H9 (cell line): ENCODE measurements around the gene FATE1. TPM values are rescaled to one million over a fixed set of nuclear protein-coding genes. Genes with fewer than 3 reads are reported as not detected.

Experiments used
- DNase-seq: peaks from one replicate; pipeline ENCODE4 v3.0.0-alpha.2; 2017
- H2AFZ ChIP-seq: one replicate; pipeline ENCODE4 v1.6.1; 2013; ENCODE audit warnings: mild to moderate bottlenecking, low read length, control low read depth, moderate library complexity
- H2AK5ac ChIP-seq: 2 replicates; pipeline ENCODE4 v1.6.1; 2013; ENCODE audit warnings: low read length, control low read depth, mixed read lengths; ENCODE audit not compliant: insufficient read length
- H2BK120ac ChIP-seq: one replicate; pipeline ENCODE4 v1.6.1; 2013; ENCODE audit warnings: low read depth, mild to moderate bottlenecking, low read length, control low read depth, inconsistent platforms; ENCODE audit not compliant: poor library complexity, severe bottlenecking
- H2BK12ac ChIP-seq: 2 replicates; pipeline ENCODE4 v1.6.1; 2013; ENCODE audit warnings: low read length, control low read depth, mixed read lengths, low read depth; ENCODE audit not compliant: insufficient read length
- H2BK15ac ChIP-seq: 2 replicates; pipeline ENCODE4 v1.6.1; 2013; ENCODE audit warnings: low read depth, low read length, control low read depth
- H2BK20ac ChIP-seq: one replicate; pipeline ENCODE4 v1.6.1; 2013; ENCODE audit warnings: low read depth, mild to moderate bottlenecking, low read length, control low read depth, inconsistent platforms; ENCODE audit not compliant: poor library complexity, severe bottlenecking
- H2BK5ac ChIP-seq: 2 replicates; pipeline ENCODE4 v1.6.1; 2013; ENCODE audit warnings: low read length, control low read depth, mixed read lengths; ENCODE audit not compliant: insufficient read length
- H3K14ac ChIP-seq: 2 replicates; pipeline ENCODE4 v1.6.1; 2013; ENCODE audit warnings: low read length, control low read depth; ENCODE audit not compliant: insufficient read depth
- H3K18ac ChIP-seq: 2 replicates; pipeline ENCODE4 v1.6.1; 2013; ENCODE audit warnings: low read depth, mild to moderate bottlenecking, mixed read lengths, low read length, control low read depth; ENCODE audit not compliant: insufficient read length
- H3K23ac ChIP-seq: 2 replicates; pipeline ENCODE4 v1.6.1; 2013; ENCODE audit warnings: low read length, control low read depth, mixed read lengths, low read depth; ENCODE audit not compliant: insufficient read length
- H3K23me2 ChIP-seq: 2 replicates; pipeline ENCODE4 v1.6.1; 2013; ENCODE audit warnings: low read depth, mild to moderate bottlenecking, mixed read lengths, low read length, control low read depth; ENCODE audit not compliant: insufficient read length, poor library complexity, severe bottlenecking
- H3K27ac ChIP-seq: 2 replicates; pipeline ENCODE4 v1.5.1; 2013; ENCODE audit warnings: low read length, control low read depth, mixed read lengths, low read depth; ENCODE audit not compliant: insufficient read length
- H3K27me3 ChIP-seq: 2 replicates; pipeline ENCODE4 v1.6.1; 2013; ENCODE audit warnings: low read length, control low read depth, inconsistent platforms; ENCODE audit not compliant: insufficient read depth
- H3K4ac ChIP-seq: 2 replicates; pipeline ENCODE4 v1.6.1; 2013; ENCODE audit warnings: low read depth, mild to moderate bottlenecking, control low read depth, inconsistent platforms, low read length, moderate library complexity
- H3K4me1 ChIP-seq: 2 replicates; pipeline ENCODE4 v1.6.1; 2013; ENCODE audit warnings: low read length, control low read depth, inconsistent platforms; ENCODE audit not compliant: insufficient read depth
- H3K4me2 ChIP-seq: 2 replicates; pipeline ENCODE4 v1.6.1; 2013; ENCODE audit warnings: low read length, control low read depth, mixed read lengths; ENCODE audit not compliant: insufficient read length, insufficient read depth
- H3K56ac ChIP-seq: 2 replicates; pipeline ENCODE4 v1.6.1; 2013; ENCODE audit warnings: low read depth, mild to moderate bottlenecking, mixed read lengths, low read length, control low read depth; ENCODE audit not compliant: insufficient read length
- H3K79me1 ChIP-seq: 2 replicates; pipeline ENCODE4 v1.6.1; 2013; ENCODE audit warnings: low read depth, mild to moderate bottlenecking, moderate library complexity, low read length, control low read depth, inconsistent platforms; ENCODE audit not compliant: insufficient read depth, poor library complexity, severe bottlenecking
- H3K79me2 ChIP-seq: 2 replicates; pipeline ENCODE4 v1.6.1; 2013; ENCODE audit warnings: low read length, control low read depth, inconsistent platforms; ENCODE audit not compliant: insufficient read depth
- H3K9ac ChIP-seq: 2 replicates; pipeline ENCODE4 v1.6.1; 2013; ENCODE audit warnings: low read length, control low read depth, mixed read lengths; ENCODE audit not compliant: insufficient read length; ENCODE audit errors: extremely low read depth
- H3K9me3 ChIP-seq: one replicate; pipeline ENCODE4 v1.6.1; 2013; ENCODE audit warnings: low read depth, low read length, inconsistent platforms; ENCODE audit not compliant: control insufficient read depth
- H3T11ph ChIP-seq: one replicate; pipeline ENCODE4 v1.6.1; 2013; ENCODE audit warnings: mild to moderate bottlenecking, low read length, control low read depth, inconsistent platforms
- H4K20me1 ChIP-seq: one replicate; pipeline ENCODE4 v1.6.1; 2013; ENCODE audit not compliant: control insufficient read depth, insufficient read length, insufficient read depth
- H4K5ac ChIP-seq: 2 replicates; pipeline ENCODE4 v1.6.1; 2013; ENCODE audit warnings: low read depth, mild to moderate bottlenecking, mixed read lengths, low read length, control low read depth; ENCODE audit not compliant: insufficient read length
- H4K8ac ChIP-seq: replicated peaks from 2 replicates; pipeline ENCODE4 v1.6.1; 2013; ENCODE audit warnings: low read length, control low read depth, mixed read lengths, low read depth; ENCODE audit not compliant: insufficient read length
- H4K91ac ChIP-seq: 2 replicates; pipeline ENCODE4 v1.6.1; 2013; ENCODE audit warnings: low read depth, mild to moderate bottlenecking, moderate library complexity, mixed read lengths, low read length, control low read depth; ENCODE audit not compliant: insufficient read length
- H3K27ac Mint-ChIP-seq, 3 experiments: 2 replicates in 2 of 3; 3 replicates in 1 of 3; pipeline ENCODE4 v1.8.0; 2020 to 2021; ENCODE audit warnings: mixed read lengths in 3 of 3, mild to moderate bottlenecking in 1 of 3, moderate library complexity in 1 of 3
- H3K27me3 Mint-ChIP-seq: 2 replicates; pipeline ENCODE4 v1.8.0; 2021; ENCODE audit warnings: low read depth, mild to moderate bottlenecking, moderate library complexity, mixed read lengths
- H3K36me3 Mint-ChIP-seq, 3 experiments: 2 replicates in 2 of 3; 3 replicates in 1 of 3; pipeline ENCODE4 v1.8.0; 2020 to 2021; ENCODE audit warnings: low read depth in 3 of 3, mixed read lengths in 3 of 3; ENCODE audit not compliant: insufficient read depth in 1 of 3
- H3K4me1 Mint-ChIP-seq, 2 experiments: 2 replicates each; pipeline ENCODE4 v1.8.0; 2020; ENCODE audit warnings: mixed read lengths in 2 of 2
- H3K4me3 Mint-ChIP-seq, 2 experiments: 2 replicates in 1 of 2; 3 replicates in 1 of 2; pipeline ENCODE4 v1.8.0; 2020 to 2021; ENCODE audit warnings: mild to moderate bottlenecking in 2 of 2, mixed read lengths in 2 of 2, moderate library complexity in 1 of 2
- H3K9me3 Mint-ChIP-seq, 2 experiments: 2 replicates in 1 of 2; 3 replicates in 1 of 2; pipeline ENCODE4 v1.8.0; 2020; ENCODE audit warnings: mild to moderate bottlenecking in 2 of 2, mixed read lengths in 2 of 2, moderate library complexity in 1 of 2
- WGBS: extraction: QIAGEN DNeasy Blood & Tissue Kit; methylation state at CpG from one replicate; pipeline ENCODE4 v1.1.7; 2013; ENCODE audit warnings: missing lambda C conversion rate, low lambda C conversion rate, mixed read lengths; ENCODE audit not compliant: insufficient read length; ENCODE audit errors: extremely low coverage; 5-methylcytosine and 5-hydroxymethylcytosine counted together
- total RNA-seq: library from RNA; stranded (reverse); gene quantifications from 2 replicates; pipeline ENCODE4 v1.2.1, GENCODE V29; 2021
- TF ChIP-seq, protein P1 (sequence below): fragments of 200-600 bp; sonication (generic); conservative IDR thresholded peaks from 3 replicates; pipeline ENCODE4 v1.8.0; 2021; ENCODE audit warnings: antibody characterized with exemption, mild to moderate bottlenecking

FATE1 gene
- total RNA-seq, 1 experiment from 2014 or later = not detected

GRCh38 chrX:151726751-151727150, 10.9 kb downstream of the FATE1 start:
- no peak for DNase-seq
- H2BK12ac ChIP-seq = no peak overlapping the region
- Mint-ChIP-seq H3K27ac (no peak overlapping the region), H3K4me3 (no peak overlapping the region), H3K27me3 (peaks cover 8% of the 10 kb centered on the region), H3K4me1 (peaks cover 5 to 11% of the 10 kb centered on the region in 2 experiments; a peak in 3 of 4 replicates), H3K9me3 (peaks cover 52 to 56% of the 10 kb centered on the region in 2 experiments), H3K36me3 (no peaks in the 10 kb centered on the region; a peak in 2 of 7 replicates)
- H3K56ac ChIP-seq = no peak overlapping the region
- no peak overlapping the region for H3K14ac ChIP-seq
- peaks cover 60% of the 10 kb centered on the region for H3K9me3 ChIP-seq
- H2BK15ac ChIP-seq = no peak overlapping the region
- H2BK20ac ChIP-seq = no peak overlapping the region
- H4K20me1 ChIP-seq = no peaks in the 10 kb centered on the region
- H3K79me2 ChIP-seq = no peaks in the 10 kb centered on the region
- H3K79me1 ChIP-seq = no peaks in the 10 kb centered on the region
- no peak overlapping the region for H2AFZ ChIP-seq
- no peaks in the 10 kb centered on the region for H3K4me1 ChIP-seq
- no CpG with 5 or more reads among the region's 5 CpGs for WGBS
- H2BK5ac ChIP-seq = no peak overlapping the region
- no peak overlapping the region for H4K5ac ChIP-seq
- H2AK5ac ChIP-seq = no peak overlapping the region
- H3T11ph ChIP-seq = no peak overlapping the region
- no peak overlapping the region for H3K18ac ChIP-seq
- H3K23ac ChIP-seq = no peak overlapping the region
- H3K27me3 ChIP-seq = no peaks in the 10 kb centered on the region
- no peak overlapping the region for H3K4me2 ChIP-seq
- no peaks in the 10 kb centered on the region for H3K23me2 ChIP-seq
- no peak overlapping the region for H4K8ac ChIP-seq
- TF ChIP-seq, protein P1, sequence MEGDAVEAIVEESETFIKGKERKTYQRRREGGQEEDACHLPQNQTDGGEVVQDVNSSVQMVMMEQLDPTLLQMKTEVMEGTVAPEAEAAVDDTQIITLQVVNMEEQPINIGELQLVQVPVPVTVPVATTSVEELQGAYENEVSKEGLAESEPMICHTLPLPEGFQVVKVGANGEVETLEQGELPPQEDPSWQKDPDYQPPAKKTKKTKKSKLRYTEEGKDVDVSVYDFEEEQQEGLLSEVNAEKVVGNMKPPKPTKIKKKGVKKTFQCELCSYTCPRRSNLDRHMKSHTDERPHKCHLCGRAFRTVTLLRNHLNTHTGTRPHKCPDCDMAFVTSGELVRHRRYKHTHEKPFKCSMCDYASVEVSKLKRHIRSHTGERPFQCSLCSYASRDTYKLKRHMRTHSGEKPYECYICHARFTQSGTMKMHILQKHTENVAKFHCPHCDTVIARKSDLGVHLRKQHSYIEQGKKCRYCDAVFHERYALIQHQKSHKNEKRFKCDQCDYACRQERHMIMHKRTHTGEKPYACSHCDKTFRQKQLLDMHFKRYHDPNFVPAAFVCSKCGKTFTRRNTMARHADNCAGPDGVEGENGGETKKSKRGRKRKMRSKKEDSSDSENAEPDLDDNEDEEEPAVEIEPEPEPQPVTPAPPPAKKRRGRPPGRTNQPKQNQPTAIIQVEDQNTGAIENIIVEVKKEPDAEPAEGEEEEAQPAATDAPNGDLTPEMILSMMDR = no peak
- no peak overlapping the region for H3K27ac ChIP-seq
- no peak overlapping the region for H3K9ac ChIP-seq
- H4K91ac ChIP-seq = no peak overlapping the region
- H3K4ac ChIP-seq = no peak overlapping the region; the same call in 1 of the 2 replicates
- H2BK120ac ChIP-seq = no peak overlapping the region
